ENCODE results near the gene POU2F2. TPM values are rescaled to one million over a fixed set of nuclear protein-coding genes. Genes with fewer than 3 reads are reported as not detected.

The POU2F2 gene
- total RNA-seq (3.2 and 4.0 TPM in 2 replicates), polyA plus RNA-seq (3.7 and 4.1 TPM in 2 replicates), polyA minus RNA-seq (1.2 and 2.5 TPM in 2 replicates), Bru-seq, nascent RNA (percentile 32 among the genes with signal in this experiment), BruChase-seq, experiment 1, labeled RNA remaining after a 6-hour chase (percentile 37 among the genes with signal in this experiment), BruChase-seq, experiment 2, labeled RNA remaining after a 2-hour chase (percentile 35 among the genes with signal in this experiment)
- polyA plus RNA-seq (2011; cell fraction: cytosol; rRNA removed): 1.2 and 1.7 TPM in 2 replicates
- 3.4 and 3.7 TPM in 2 replicates for polyA plus RNA-seq (2011; cell fraction: nucleus; rRNA removed)
- polyA plus RNA-seq (2012): 2.0 and 2.8 TPM in 2 replicates
- polyA minus RNA-seq (2011; cell fraction: cytosol; rRNA and poly(A)+ RNA removed): not detected
- polyA minus RNA-seq (2011; cell fraction: nucleus; rRNA and poly(A)+ RNA removed): 0.87 and 4.2 TPM in 2 replicates
- long read RNA-seq, full-length matches to known transcripts: 1 of 12 reads
- long read RNA-seq, partial matches to known transcripts: 5 of 12 reads
- long read RNA-seq, other reads (novel, unspliced or antisense): 6 of 12 reads

DNA sequence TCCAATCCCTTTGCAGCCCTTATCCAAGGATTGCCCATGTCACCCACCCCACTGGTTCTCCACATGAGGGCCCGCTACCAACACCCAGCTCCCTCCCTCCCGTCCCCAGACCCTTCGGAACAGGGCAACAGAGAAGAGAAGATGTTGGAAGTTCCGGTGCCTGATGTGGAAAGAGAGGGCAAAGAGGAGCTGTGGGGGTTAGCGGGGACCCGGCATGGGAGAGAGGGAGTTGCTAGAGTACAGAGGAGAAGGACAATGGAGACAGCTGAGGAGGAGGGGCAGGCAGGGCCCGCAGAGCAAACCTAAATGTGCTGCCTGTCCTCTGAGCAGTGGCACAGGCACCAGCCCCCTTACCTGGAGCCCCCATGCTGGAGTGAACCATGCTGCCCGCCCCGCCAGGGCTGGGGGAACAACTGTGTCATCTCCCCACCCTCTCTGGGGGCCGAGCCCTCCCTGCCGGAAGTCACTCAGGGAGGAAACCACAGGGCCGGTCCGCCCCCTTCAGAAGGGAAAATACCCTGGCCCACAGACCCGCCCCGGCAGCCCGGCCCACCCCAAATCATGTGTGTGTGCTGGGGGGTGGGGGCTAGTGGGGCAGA lies at the start of gene POU2F2:
POU2F2 (minus strand) TSS at position 417 of the 599 bp plus-strand sequence; CDS start at position 382, 35 bp downstream.
- no peak within 1 kb of the TSS for H3K27ac ChIP-seq (ENCODE audit: insufficient read depth, low read depth, low read length)
- peaks cover 6% of the 10 kb centered on the region for H3K4me1 ChIP-seq (ENCODE audit: control insufficient read depth, extremely low read depth, insufficient read depth, low read length)
- intact Hi-C loops (cut with micrococcal nuclease) (loop anchor here (2.0 to 5.0 kb wide), 2 partner anchors 149 to 265 kb away; no protein-coding TSS in a partner anchor), dilution Hi-C loops (cut with MboI; ENCODE audit: extremely low pct_ligation_motif_present, low sequenced_read_pairs) (no loop called here)
- no peak within 1 kb of the TSS for H3K9ac ChIP-seq (replicated peaks; ENCODE audit: extremely low read depth, insufficient read depth, low read length)
- no peaks in the 10 kb centered on the region for H3K27me3 ChIP-seq (ENCODE audit: control insufficient read depth in 2 of 2, insufficient read depth in 2 of 2, low read length in 2 of 2)
- H2AFZ ChIP-seq (ENCODE audit: low read depth, low read length): peak within 1 kb of the TSS; percentile 80
- TF ChIP-seq GATA2 (IDR thresholded peaks at IDR 0.05; ENCODE audit: insufficient read depth, insufficient read length, low read depth, low read length): no peak
- TF ChIP-seq FOS (IDR thresholded peaks at IDR 0.05; ENCODE audit: borderline replicate concordance, insufficient read depth, low read length): no peak
- TF ChIP-seq JUN (IDR thresholded peaks at IDR 0.05; ENCODE audit: borderline replicate concordance, insufficient read depth, insufficient read length, low read depth): no peak
- TF ChIP-seq, protein P1, sequence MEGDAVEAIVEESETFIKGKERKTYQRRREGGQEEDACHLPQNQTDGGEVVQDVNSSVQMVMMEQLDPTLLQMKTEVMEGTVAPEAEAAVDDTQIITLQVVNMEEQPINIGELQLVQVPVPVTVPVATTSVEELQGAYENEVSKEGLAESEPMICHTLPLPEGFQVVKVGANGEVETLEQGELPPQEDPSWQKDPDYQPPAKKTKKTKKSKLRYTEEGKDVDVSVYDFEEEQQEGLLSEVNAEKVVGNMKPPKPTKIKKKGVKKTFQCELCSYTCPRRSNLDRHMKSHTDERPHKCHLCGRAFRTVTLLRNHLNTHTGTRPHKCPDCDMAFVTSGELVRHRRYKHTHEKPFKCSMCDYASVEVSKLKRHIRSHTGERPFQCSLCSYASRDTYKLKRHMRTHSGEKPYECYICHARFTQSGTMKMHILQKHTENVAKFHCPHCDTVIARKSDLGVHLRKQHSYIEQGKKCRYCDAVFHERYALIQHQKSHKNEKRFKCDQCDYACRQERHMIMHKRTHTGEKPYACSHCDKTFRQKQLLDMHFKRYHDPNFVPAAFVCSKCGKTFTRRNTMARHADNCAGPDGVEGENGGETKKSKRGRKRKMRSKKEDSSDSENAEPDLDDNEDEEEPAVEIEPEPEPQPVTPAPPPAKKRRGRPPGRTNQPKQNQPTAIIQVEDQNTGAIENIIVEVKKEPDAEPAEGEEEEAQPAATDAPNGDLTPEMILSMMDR (IDR thresholded peaks at IDR 0.05; ENCODE audit: extremely low read depth in 1 of 2, insufficient read depth in 1 of 2, low read depth in 1 of 2, low read length in 2 of 2): no peak
- TF ChIP-seq POLR2A (IDR thresholded peaks at IDR 0.05; ENCODE audit: low read depth, low read length): no peak
- no peak for TF ChIP-seq POLR2AphosphoS5 (IDR thresholded peaks at IDR 0.05; ENCODE audit: insufficient read depth, low read depth, low read length)
- TF ChIP-seq, protein P2, sequence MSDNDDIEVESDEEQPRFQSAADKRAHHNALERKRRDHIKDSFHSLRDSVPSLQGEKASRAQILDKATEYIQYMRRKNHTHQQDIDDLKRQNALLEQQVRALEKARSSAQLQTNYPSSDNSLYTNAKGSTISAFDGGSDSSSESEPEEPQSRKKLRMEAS (IDR thresholded peaks at IDR 0.05; ENCODE audit: insufficient read depth, insufficient read length): no peak
- TF ChIP-seq EZH2 (IDR thresholded peaks at IDR 0.05; ENCODE audit: borderline replicate concordance, low read depth, low read length, severe bottlenecking): no peak
- no peak for TF ChIP-seq MYC (IDR thresholded peaks at IDR 0.05; ENCODE audit: low read depth, low read length)
- H4K20me1 ChIP-seq (replicated peaks; ENCODE audit: control insufficient read depth, extremely low read depth, insufficient read depth, low read length): no peaks in the 10 kb centered on the region
- H3K4me3 ChIP-seq (replicated peaks in 1 of 3; ENCODE audit: insufficient read depth in 1 of 3, low read depth in 1 of 3, low read length in 3 of 3): peak within 1 kb of the TSS in 2 of 3 experiments; percentile 11 to 23
- H3K9me1 ChIP-seq (replicated peaks; ENCODE audit: control insufficient read depth, extremely low read depth, insufficient read depth, low read length): no peaks in the 10 kb centered on the region
- ChIA-PET CTCF (interaction anchor here (0.6 to 3.0 kb wide), 21 partner anchors 8 to 308 kb away, joined by 3 to 33 read pairs (median 5); no protein-coding TSS in a partner anchor), POLR2A (no interaction called here)
- H3K9me3 ChIP-seq (replicated peaks; ENCODE audit: control insufficient read depth, insufficient read depth, low read length): no peaks in the 10 kb centered on the region
- H3K36me3 ChIP-seq (ENCODE audit: control insufficient read depth in 2 of 2, extremely low read depth in 1 of 2, insufficient read depth in 2 of 2, low read length in 2 of 2): no peaks in the 10 kb centered on the region
- peak; percentile 67 for FAIRE-seq
- BruUV-seq (replicated peaks): no TSS peak
- H3K79me2 ChIP-seq (ENCODE audit: control insufficient read depth, insufficient read depth, low read length): no peaks in the 10 kb centered on the region
- no peak for DNase-seq (ENCODE audit: low read depth, low spot score)
- peak within 1 kb of the TSS; percentile 60 for H3K4me2 ChIP-seq (ENCODE audit: insufficient read depth, low read length)
